Umbilical cord (tissue), 2 donors: ENCODE measurements around the gene CFAP61. TPM values are rescaled to one million over a fixed set of nuclear protein-coding genes. Genes with fewer than 3 reads are reported as not detected.

Source experiments
- DNase-seq: peaks from one replicate; pipeline ENCODE4 v3.0.0-alpha.2; 2015; ENCODE audit warnings: low spot score
- total RNA-seq: library from RNA; depleted of rRNA; stranded (reverse); fragments of >200 nt; gene quantifications from one replicate; pipeline ENCODE4 v1.2.3, GENCODE V29; 2014; ENCODE audit warnings: low replicate concordance; ENCODE audit not compliant: insufficient read depth

Gene CFAP61
- total RNA-seq, 1 donor from 2014 or later: 2.4 TPM

GRCh38 chr20:20273286-20273685 lies 221.0 kb downstream of the CFAP61 start:
- no peak for DNase-seq

- DNase-seq: no peak
These were observed 222.5 kb downstream of the CFAP61 start for GRCh38 chr20:20274821-20275220.

- no peak for DNase-seq
These were observed 223.3 kb downstream of the CFAP61 start for GRCh38 chr20:20275636-20276035.

- no peak for DNase-seq
These were observed 224.6 kb downstream of the CFAP61 start for GRCh38 chr20:20276811-20277530.

- DNase-seq: no peak
These were observed 225.6 kb downstream of the CFAP61 start for GRCh38 chr20:20277894-20278335.

- no peak for DNase-seq
These were observed 233.7 kb downstream of the CFAP61 start for GRCh38 chr20:20286061-20286460.

GRCh38 chr20:20289331-20289730 lies 237.0 kb downstream of the CFAP61 start:
- DNase-seq: peak; percentile 24

GRCh38 chr20:20292472-20292871 lies 240.1 kb downstream of the CFAP61 start:
- no peak for DNase-seq

- DNase-seq: no peak
These were observed 240.8 kb downstream of the CFAP61 start for GRCh38 chr20:20293141-20293540.

GRCh38 chr20:20293691-20294385 lies 241.5 kb downstream of the CFAP61 start:
- no peak for DNase-seq

GRCh38 chr20:20295621-20296498 lies 243.5 kb downstream of the CFAP61 start:
- no peak for DNase-seq

- no peak for DNase-seq
These were observed 244.8 kb downstream of the CFAP61 start for GRCh38 chr20:20297181-20297580.

- no peak for DNase-seq
These were observed 245.4 kb downstream of the CFAP61 start for GRCh38 chr20:20297752-20298151.

GRCh38 chr20:20299904-20300303 lies 247.6 kb downstream of the CFAP61 start:
- DNase-seq: no peak

GRCh38 chr20:20303320-20303719 lies 251.0 kb downstream of the CFAP61 start:
- DNase-seq: no peak

GRCh38 chr20:20303742-20304141 lies 251.4 kb downstream of the CFAP61 start:
- peak; percentile 14 for DNase-seq

- DNase-seq: no peak
These were observed 252.6 kb downstream of the CFAP61 start for GRCh38 chr20:20304942-20305341.

GRCh38 chr20:20312562-20312961 lies 260.2 kb downstream of the CFAP61 start:
- no peak for DNase-seq

- peak; percentile 35 for DNase-seq
These were observed 264.9 kb downstream of the CFAP61 start for GRCh38 chr20:20317195-20317594.

- no peak for DNase-seq
These were observed 265.5 kb downstream of the CFAP61 start for GRCh38 chr20:20317621-20318364.
